ENCODE data around the gene NEK1.

The NEK1 gene

DNA sequence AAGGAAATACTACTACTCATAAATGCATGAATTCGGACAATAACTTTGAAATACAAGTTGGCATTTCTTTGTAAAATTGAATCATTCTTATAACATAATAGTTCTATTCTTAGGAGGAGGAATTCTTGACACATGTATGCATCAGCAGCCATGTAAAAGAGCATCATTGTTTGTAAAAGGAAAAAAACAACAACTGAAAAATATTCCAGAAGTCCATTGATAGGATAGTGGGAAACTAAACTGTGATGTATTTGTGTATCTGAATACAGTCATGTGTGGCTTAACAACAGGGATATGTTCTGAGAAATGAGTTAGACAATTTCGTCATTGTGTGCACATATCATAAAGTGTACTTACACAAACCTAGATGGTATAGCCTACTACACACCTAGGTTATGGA is 239.6 kb downstream of the NEK1 start:
- TF ChIP-seq POLR2AphosphoS5 (IDR thresholded peaks at IDR 0.05; ENCODE audit: low read depth, low read length) = no peak
- TF ChIP-seq SIN3A (IDR thresholded peaks at IDR 0.05; ENCODE audit: borderline replicate concordance, insufficient read depth, low read length) = no peak
- no peak for TF ChIP-seq TAF1 (IDR thresholded peaks at IDR 0.05; ENCODE audit: borderline replicate concordance, insufficient read depth, low read length)
- TF ChIP-seq, protein P1, sequence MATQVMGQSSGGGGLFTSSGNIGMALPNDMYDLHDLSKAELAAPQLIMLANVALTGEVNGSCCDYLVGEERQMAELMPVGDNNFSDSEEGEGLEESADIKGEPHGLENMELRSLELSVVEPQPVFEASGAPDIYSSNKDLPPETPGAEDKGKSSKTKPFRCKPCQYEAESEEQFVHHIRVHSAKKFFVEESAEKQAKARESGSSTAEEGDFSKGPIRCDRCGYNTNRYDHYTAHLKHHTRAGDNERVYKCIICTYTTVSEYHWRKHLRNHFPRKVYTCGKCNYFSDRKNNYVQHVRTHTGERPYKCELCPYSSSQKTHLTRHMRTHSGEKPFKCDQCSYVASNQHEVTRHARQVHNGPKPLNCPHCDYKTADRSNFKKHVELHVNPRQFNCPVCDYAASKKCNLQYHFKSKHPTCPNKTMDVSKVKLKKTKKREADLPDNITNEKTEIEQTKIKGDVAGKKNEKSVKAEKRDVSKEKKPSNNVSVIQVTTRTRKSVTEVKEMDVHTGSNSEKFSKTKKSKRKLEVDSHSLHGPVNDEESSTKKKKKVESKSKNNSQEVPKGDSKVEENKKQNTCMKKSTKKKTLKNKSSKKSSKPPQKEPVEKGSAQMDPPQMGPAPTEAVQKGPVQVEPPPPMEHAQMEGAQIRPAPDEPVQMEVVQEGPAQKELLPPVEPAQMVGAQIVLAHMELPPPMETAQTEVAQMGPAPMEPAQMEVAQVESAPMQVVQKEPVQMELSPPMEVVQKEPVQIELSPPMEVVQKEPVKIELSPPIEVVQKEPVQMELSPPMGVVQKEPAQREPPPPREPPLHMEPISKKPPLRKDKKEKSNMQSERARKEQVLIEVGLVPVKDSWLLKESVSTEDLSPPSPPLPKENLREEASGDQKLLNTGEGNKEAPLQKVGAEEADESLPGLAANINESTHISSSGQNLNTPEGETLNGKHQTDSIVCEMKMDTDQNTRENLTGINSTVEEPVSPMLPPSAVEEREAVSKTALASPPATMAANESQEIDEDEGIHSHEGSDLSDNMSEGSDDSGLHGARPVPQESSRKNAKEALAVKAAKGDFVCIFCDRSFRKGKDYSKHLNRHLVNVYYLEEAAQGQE (IDR thresholded peaks at IDR 0.05; ENCODE audit: insufficient read depth in 1 of 2, low read depth in 2 of 2, low read length in 2 of 2) = no peak
- TF ChIP-seq FOXP2 (optimal IDR thresholded peaks at IDR 0.05; ENCODE audit: borderline replicate concordance, extremely low read depth, extremely low read length, insufficient read depth) = no peak

GRCh38 chr4:169369634-169370033 is 242.7 kb downstream of the NEK1 start:
- TF ChIP-seq FOXP2 (optimal IDR thresholded peaks at IDR 0.05; ENCODE audit: borderline replicate concordance, extremely low read depth, extremely low read length, insufficient read depth) (no peak), SIN3A (IDR thresholded peaks at IDR 0.05; ENCODE audit: borderline replicate concordance, insufficient read depth, low read length) (no peak), POLR2AphosphoS5 (IDR thresholded peaks at IDR 0.05; ENCODE audit: low read depth, low read length) (no peak), TAF1 (IDR thresholded peaks at IDR 0.05; ENCODE audit: borderline replicate concordance, insufficient read depth, low read length) (no peak)
- TF ChIP-seq, protein P1 (IDR thresholded peaks at IDR 0.05; ENCODE audit: insufficient read depth in 1 of 2, low read depth in 2 of 2, low read length in 2 of 2) = no peak

- TF ChIP-seq, protein P1 (IDR thresholded peaks at IDR 0.05; ENCODE audit: insufficient read depth in 1 of 2, low read depth in 2 of 2, low read length in 2 of 2) = no peak
- TF ChIP-seq TAF1 (IDR thresholded peaks at IDR 0.05; ENCODE audit: borderline replicate concordance, insufficient read depth, low read length) (no peak), POLR2AphosphoS5 (IDR thresholded peaks at IDR 0.05; ENCODE audit: low read depth, low read length) (no peak), SIN3A (IDR thresholded peaks at IDR 0.05; ENCODE audit: borderline replicate concordance, insufficient read depth, low read length) (no peak), FOXP2 (optimal IDR thresholded peaks at IDR 0.05; ENCODE audit: borderline replicate concordance, extremely low read depth, extremely low read length, insufficient read depth) (no peak)
These were observed 244.6 kb downstream of the NEK1 start for GRCh38 chr4:169367826-169368225.

- no peak for TF ChIP-seq TAF1 (IDR thresholded peaks at IDR 0.05; ENCODE audit: borderline replicate concordance, insufficient read depth, low read length)
These were observed 245.6 kb downstream of the NEK1 start for GRCh38 chr4:169366821-169367220.

- TF ChIP-seq SIN3A (IDR thresholded peaks at IDR 0.05; ENCODE audit: borderline replicate concordance, insufficient read depth, low read length) (no peak), TAF1 (IDR thresholded peaks at IDR 0.05; ENCODE audit: borderline replicate concordance, insufficient read depth, low read length) (no peak), FOXP2 (optimal IDR thresholded peaks at IDR 0.05; ENCODE audit: borderline replicate concordance, extremely low read depth, extremely low read length, insufficient read depth) (no peak), POLR2AphosphoS5 (IDR thresholded peaks at IDR 0.05; ENCODE audit: low read depth, low read length) (no peak)
- TF ChIP-seq, protein P1 (IDR thresholded peaks at IDR 0.05; ENCODE audit: insufficient read depth in 1 of 2, low read depth in 2 of 2, low read length in 2 of 2) = no peak
These were observed 249.8 kb downstream of the NEK1 start for GRCh38 chr4:169362607-169363006.

Data from PFSK-1 (cell line).